HCT116 (cell line): ENCODE data around the gene DRAXIN. TPM values are rescaled to one million over a fixed set of nuclear protein-coding genes. Genes with fewer than 3 reads are reported as not detected.

ENCODE experiments used
- ATAC-seq: fragments of 200-7000 bp; cut with Tn5 transposase; 2 replicates; pipeline ENCODE4 v1.9.1; 2020; ENCODE audit warnings: mild to moderate bottlenecking, moderate library complexity
- BruUV-seq: library from RNA; stranded (reverse); fragments of 400-500 nt; replicated peaks from 2 replicates; lab custom pipeline; 2021; lab: Mats Ljungman, UMichigan
- CTCF ChIA-PET: fragments of 300-600 bp; sonication (Branson Sonifier 250); formaldehyde crosslinking; loops from one replicate; lab custom pipeline; 2021; ENCODE audit warnings: antibody characterized with exemption; lab: Charles Lee
- POLR2A ChIA-PET: fragments of 300-600, 350-600 bp; sonication (Branson Sonifier 250); formaldehyde crosslinking; loops from one replicate; lab custom pipeline; 2021; ENCODE audit warnings: antibody characterized with exemption; lab: Charles Lee
- RAD21 ChIA-PET, 2 experiments: fragments of 300-600 bp; sonication (Branson Sonifier 250); formaldehyde crosslinking; loops; one replicate each; lab custom pipeline; 2023; ENCODE audit warnings: low total read pairs in 2 of 2; ENCODE audit not compliant: uncharacterized antibody in 2 of 2, unreplicated experiment in 2 of 2, low non-redundant PET in 1 of 2; lab: Charles Lee
- DNase-seq: peaks from one replicate; pipeline ENCODE4 v3.0.0-alpha.2; 2010; ENCODE audit warnings: low read depth, low spot score
- H2AFZ ChIP-seq: fragments of 200-600 bp; shearing (Covaris generic), sonication (generic); 2 replicates; pipeline ENCODE4 v1.6.1; 2017; ENCODE audit warnings: low read depth, mixed run types, mixed read lengths, antibody characterized with exemption, low read length; ENCODE audit not compliant: poor library complexity, severe bottlenecking
- H3K27ac ChIP-seq: 2 replicates; pipeline ENCODE4 v1.5.1; 2012; ENCODE audit warnings: low read depth, low read length
- H3K27me3 ChIP-seq: fragments of 200-600 bp; sonication (generic); 2 replicates; pipeline ENCODE4 v1.6.1; 2016; ENCODE audit warnings: mixed run types, low read length, mixed read lengths; ENCODE audit not compliant: insufficient read depth
- H3K36me3 ChIP-seq, 2 experiments: fragments of 200-500 bp in 1 of 2; fragments of 200-600 bp in 1 of 2; sonication (Bioruptor generic) in 1 of 2; sonication (generic) in 1 of 2; 2 replicates each; pipeline versions ENCODE4 v1.5.1 to v1.6.1; 2014 to 2016; ENCODE audit warnings: low read length in 2 of 2, inconsistent platforms in 1 of 2, mixed read lengths in 1 of 2, mixed run types in 1 of 2; ENCODE audit not compliant: insufficient read depth in 2 of 2, control insufficient read depth in 1 of 2
- H3K4me1 ChIP-seq, 2 experiments: fragments of 200-600 bp in 1 of 2; sonication (generic) in 1 of 2; 2 replicates each; pipeline versions ENCODE4 v1.5.1 to v1.6.1; 2012 to 2017; ENCODE audit warnings: low read length in 2 of 2, inconsistent platforms in 1 of 2, mild to moderate bottlenecking in 1 of 2, mixed read lengths in 1 of 2, mixed run types in 1 of 2, moderate library complexity in 1 of 2; ENCODE audit not compliant: insufficient read depth in 2 of 2, control insufficient read depth in 1 of 2
- H3K4me2 ChIP-seq: fragments of 200-600 bp; sonication (generic); 2 replicates; pipeline ENCODE4 v1.6.1; 2017; ENCODE audit warnings: mixed run types, low read length, mixed read lengths
- H3K4me3 ChIP-seq, 2 experiments: fragments of 200-600 bp in 1 of 2; sonication (generic) in 1 of 2; replicated peaks in 1 of 2; 2 replicates each; pipeline ENCODE4 v1.5.1; 2011 to 2016; ENCODE audit warnings: low read length in 2 of 2, control low read depth in 1 of 2, low read depth in 1 of 2, mild to moderate bottlenecking in 1 of 2, mixed read lengths in 1 of 2, mixed run types in 1 of 2
- H3K79me2 ChIP-seq: fragments of 200-600 bp; sonication (generic); 2 replicates; pipeline ENCODE4 v1.6.1; 2017; ENCODE audit warnings: mild to moderate bottlenecking, mixed run types, low read length, moderate library complexity, mixed read lengths; ENCODE audit not compliant: insufficient read depth
- H3K9ac ChIP-seq: fragments of 200-600 bp; sonication (generic); 2 replicates; pipeline ENCODE4 v1.6.1; 2016; ENCODE audit warnings: low read length, mixed read lengths
- H3K9me2 ChIP-seq: fragments of 200-600 bp; sonication (generic), shearing (Covaris generic); 2 replicates; pipeline ENCODE4 v1.6.1; 2017; ENCODE audit warnings: mixed run types, mild to moderate bottlenecking, moderate library complexity; ENCODE audit not compliant: insufficient read depth
- H3K9me3 ChIP-seq, 2 experiments: fragments of 200-500 bp in 1 of 2; fragments of 200-600 bp in 1 of 2; sonication (Bioruptor generic) in 1 of 2; sonication (generic) in 1 of 2; 2 replicates each; pipeline ENCODE4 v1.6.1; 2014 to 2017; ENCODE audit warnings: low read length in 2 of 2, mixed read lengths in 2 of 2, inconsistent platforms in 1 of 2, low read depth in 1 of 2, mild to moderate bottlenecking in 1 of 2, mixed run types in 1 of 2, moderate library complexity in 1 of 2; ENCODE audit not compliant: control insufficient read depth in 1 of 2, insufficient read depth in 1 of 2
- H4K20me1 ChIP-seq: fragments of 200-600 bp; sonication (generic), shearing (Covaris generic); 2 replicates; pipeline ENCODE4 v1.6.1; 2017; ENCODE audit warnings: mixed run types, mild to moderate bottlenecking, moderate library complexity; ENCODE audit not compliant: insufficient read depth
- CEBPB ChIP-seq: IDR thresholded peaks from 2 replicates; pipeline ENCODE4 v1.6.1; 2012; ENCODE audit warnings: low read depth
- EGR1 ChIP-seq: IDR thresholded peaks from 2 replicates; pipeline ENCODE4 v1.6.1; 2012; ENCODE audit warnings: low read depth
- ELF1 ChIP-seq: IDR thresholded peaks from 2 replicates; pipeline ENCODE4 v1.6.1; 2012; ENCODE audit warnings: low read depth, borderline replicate concordance
- EZH2phosphoT487 ChIP-seq: fragments of 200-600 bp; IDR thresholded peaks from 2 replicates; pipeline ENCODE4 v1.6.1; 2018; ENCODE audit warnings: antibody characterized with exemption, borderline replicate concordance
- FOSL1 ChIP-seq: IDR thresholded peaks from 2 replicates; pipeline ENCODE4 v1.6.1; 2012; ENCODE audit warnings: low read depth
- SIN3A ChIP-seq: IDR thresholded peaks from 2 replicates; pipeline ENCODE4 v1.6.1; 2012; ENCODE audit warnings: low read depth
- SRF ChIP-seq: IDR thresholded peaks from 2 replicates; pipeline ENCODE4 v1.6.1; 2012; ENCODE audit warnings: low read depth
- ZFX ChIP-seq: fragments of 450-650 bp; IDR thresholded peaks from 2 replicates; pipeline ENCODE4 v1.6.1; 2017
- intact Hi-C: fragments of 100-400 bp; cut with micrococcal nuclease; formaldehyde crosslinking; loops from 2 replicates; pipeline ENCODE4 v1.10.0; 2022
- total RNA-seq: library from RNA; stranded (reverse); gene quantifications from one replicate; pipeline ENCODE4 v1.2.1, GENCODE V29; 2021; ENCODE audit not compliant: unreplicated experiment
- TF ChIP-seq, protein P1 (sequence below): IDR thresholded peaks from 2 replicates; pipeline ENCODE4 v1.6.1; 2012; ENCODE audit warnings: low read depth

The DRAXIN gene
- total RNA-seq, 1 experiment from 2014 or later: 0.47 TPM

- no TSS peak for BruUV-seq
- peak overlapping the region; percentile 30 for H3K9ac ChIP-seq
- no peaks in the 10 kb centered on the region for H3K79me2 ChIP-seq
- no peak for DNase-seq
- no peaks in the 10 kb centered on the region for H3K36me3 ChIP-seq
- H2AFZ ChIP-seq: peak overlapping the region; percentile 73
- intact Hi-C loops: no loop called here
- ChIA-PET RAD21 (no interaction called here), CTCF (no interaction called here), POLR2A (no interaction called here)
- no peaks in the 10 kb centered on the region for H3K9me2 ChIP-seq
- ATAC-seq: no peak
- no peaks in the 10 kb centered on the region for H4K20me1 ChIP-seq
- H3K4me3 ChIP-seq: peak overlapping the region in 1 of 2 experiments; percentile 40; a peak in 3 of 4 replicates
- TF ChIP-seq, protein P1, sequence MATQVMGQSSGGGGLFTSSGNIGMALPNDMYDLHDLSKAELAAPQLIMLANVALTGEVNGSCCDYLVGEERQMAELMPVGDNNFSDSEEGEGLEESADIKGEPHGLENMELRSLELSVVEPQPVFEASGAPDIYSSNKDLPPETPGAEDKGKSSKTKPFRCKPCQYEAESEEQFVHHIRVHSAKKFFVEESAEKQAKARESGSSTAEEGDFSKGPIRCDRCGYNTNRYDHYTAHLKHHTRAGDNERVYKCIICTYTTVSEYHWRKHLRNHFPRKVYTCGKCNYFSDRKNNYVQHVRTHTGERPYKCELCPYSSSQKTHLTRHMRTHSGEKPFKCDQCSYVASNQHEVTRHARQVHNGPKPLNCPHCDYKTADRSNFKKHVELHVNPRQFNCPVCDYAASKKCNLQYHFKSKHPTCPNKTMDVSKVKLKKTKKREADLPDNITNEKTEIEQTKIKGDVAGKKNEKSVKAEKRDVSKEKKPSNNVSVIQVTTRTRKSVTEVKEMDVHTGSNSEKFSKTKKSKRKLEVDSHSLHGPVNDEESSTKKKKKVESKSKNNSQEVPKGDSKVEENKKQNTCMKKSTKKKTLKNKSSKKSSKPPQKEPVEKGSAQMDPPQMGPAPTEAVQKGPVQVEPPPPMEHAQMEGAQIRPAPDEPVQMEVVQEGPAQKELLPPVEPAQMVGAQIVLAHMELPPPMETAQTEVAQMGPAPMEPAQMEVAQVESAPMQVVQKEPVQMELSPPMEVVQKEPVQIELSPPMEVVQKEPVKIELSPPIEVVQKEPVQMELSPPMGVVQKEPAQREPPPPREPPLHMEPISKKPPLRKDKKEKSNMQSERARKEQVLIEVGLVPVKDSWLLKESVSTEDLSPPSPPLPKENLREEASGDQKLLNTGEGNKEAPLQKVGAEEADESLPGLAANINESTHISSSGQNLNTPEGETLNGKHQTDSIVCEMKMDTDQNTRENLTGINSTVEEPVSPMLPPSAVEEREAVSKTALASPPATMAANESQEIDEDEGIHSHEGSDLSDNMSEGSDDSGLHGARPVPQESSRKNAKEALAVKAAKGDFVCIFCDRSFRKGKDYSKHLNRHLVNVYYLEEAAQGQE: no peak
- TF ChIP-seq EGR1: no peak
- TF ChIP-seq SIN3A: no peak
- TF ChIP-seq CEBPB: no peak
- TF ChIP-seq FOSL1: no peak
- TF ChIP-seq ZFX: no peak
- TF ChIP-seq ELF1: no peak
- TF ChIP-seq SRF: no peak
- TF ChIP-seq EZH2phosphoT487: no peak
- H3K4me1 ChIP-seq: peaks cover 5 to 29% of the 10 kb centered on the region in 2 experiments
- H3K9me3 ChIP-seq: no peaks in the 10 kb centered on the region
- no peaks in the 10 kb centered on the region for H3K27me3 ChIP-seq
- no peak overlapping the region for H3K27ac ChIP-seq
- H3K4me2 ChIP-seq: peak overlapping the region; percentile 70
These were observed 40.3 kb downstream of the DRAXIN start for GRCh38 chr1:11731691-11732283.
